ENCODE results near the gene EIF3F. TPM values are rescaled to one million over a fixed set of nuclear protein-coding genes. Genes with fewer than 3 reads are reported as not detected.

EIF3F gene
- total and polyA plus RNA-seq, 5 donors from 2014 or later: 331 to 507 (median 458) TPM

- peaks cover 15% of the 10 kb centered on the region for H3K27me3 Mint-ChIP-seq
- Histone ChIP-seq H3K4me3 (ENCODE audit: low read depth, low read length) (no peak overlapping the region), H3K27me3 (ENCODE audit: control insufficient read depth, insufficient read depth, low read length) (no peaks in the 10 kb centered on the region), H3K36me3 (ENCODE audit: control insufficient read depth, insufficient read depth, low read length) (no peaks in the 10 kb centered on the region), H3K4me1 (ENCODE audit: control insufficient read depth, insufficient read depth, low read length, poor library complexity, severe bottlenecking) (no peaks in the 10 kb centered on the region), H3K27ac (ENCODE audit: insufficient read depth, low read length, poor library complexity, severe bottlenecking) (no peak overlapping the region), H3K9me3 (ENCODE audit: control insufficient read depth in 2 of 2, low read length in 2 of 2) (no peaks in the 10 kb centered on the region)
- no peak overlapping the region for H3K27ac Mint-ChIP-seq
- ATAC-seq (ENCODE audit: low read depth in 2 of 2): no peak
- H3K4me1 Mint-ChIP-seq: no peaks in the 10 kb centered on the region
- no peak for DNase-seq
- H3K4me3 Mint-ChIP-seq: no peak overlapping the region
- H3K36me3 Mint-ChIP-seq: no peaks in the 10 kb centered on the region
- no peaks in the 10 kb centered on the region for H3K9me3 Mint-ChIP-seq
Observed at GRCh38 chr11:7964873-7965272, 22.3 kb upstream of the EIF3F start.

- H3K36me3 Mint-ChIP-seq: no peaks in the 10 kb centered on the region
- H3K27ac Mint-ChIP-seq: no peak within 1 kb of the TSS
- Histone ChIP-seq H3K27me3 (ENCODE audit: control insufficient read depth, insufficient read depth, low read length) (peaks cover 1% of the 10 kb centered on the region), H3K4me3 (ENCODE audit: low read depth, low read length) (no peak within 1 kb of the TSS), H3K27ac (ENCODE audit: insufficient read depth, low read length, poor library complexity, severe bottlenecking) (no peak within 1 kb of the TSS), H3K4me1 (ENCODE audit: control insufficient read depth, insufficient read depth, low read length, poor library complexity, severe bottlenecking) (no peaks in the 10 kb centered on the region), H3K36me3 (ENCODE audit: control insufficient read depth, insufficient read depth, low read length) (no peaks in the 10 kb centered on the region), H3K9me3 (ENCODE audit: control insufficient read depth in 2 of 2, low read length in 2 of 2) (no peaks in the 10 kb centered on the region)
- DNase-seq (no peak), ATAC-seq (ENCODE audit: low read depth in 2 of 2) (no peak)
- H3K4me1 Mint-ChIP-seq: no peaks in the 10 kb centered on the region
- H3K27me3 Mint-ChIP-seq: peaks cover 15% of the 10 kb centered on the region
- no peaks in the 10 kb centered on the region for H3K9me3 Mint-ChIP-seq
- no peak within 1 kb of the TSS for H3K4me3 Mint-ChIP-seq
Observed at GRCh38 chr11:7965386-7965785, 21.8 kb upstream of the EIF3F start, which contains the start of gene NLRP10. NLRP10 (minus strand) TSS chr11:7965447; CDS start chr11:7963495, 1,952 bp downstream.

- Histone ChIP-seq H3K27me3 (ENCODE audit: control insufficient read depth, insufficient read depth, low read length) (peaks cover 10% of the 10 kb centered on the region), H3K9me3 (ENCODE audit: control insufficient read depth in 2 of 2, low read length in 2 of 2) (no peaks in the 10 kb centered on the region), H3K4me1 (ENCODE audit: control insufficient read depth, insufficient read depth, low read length, poor library complexity, severe bottlenecking) (no peaks in the 10 kb centered on the region), H3K36me3 (ENCODE audit: control insufficient read depth, insufficient read depth, low read length) (no peaks in the 10 kb centered on the region), H3K4me3 (ENCODE audit: low read depth, low read length) (no peak overlapping the region), H3K27ac (ENCODE audit: insufficient read depth, low read length, poor library complexity, severe bottlenecking) (no peak overlapping the region)
- Mint-ChIP-seq H3K4me3 (no peak overlapping the region), H3K27ac (no peak overlapping the region), H3K27me3 (peaks cover 15% of the 10 kb centered on the region), H3K9me3 (peaks cover 0 to 3% (median 0%) of the 10 kb centered on the region in 7 donors), H3K4me1 (no peaks in the 10 kb centered on the region), H3K36me3 (no peaks in the 10 kb centered on the region)
- no peak for DNase-seq
- ATAC-seq (ENCODE audit: low read depth in 2 of 2): no peak
Observed at GRCh38 chr11:7967097-7967496, 20.0 kb upstream of the EIF3F start.

- H3K9me3 ChIP-seq (ENCODE audit: control insufficient read depth in 2 of 2, low read length in 2 of 2): no peaks in the 10 kb centered on the region
- no peak for ATAC-seq (ENCODE audit: low read depth in 2 of 2)
- DNase-seq: no peak
- H3K9me3 Mint-ChIP-seq: peaks cover 0 to 3% (median 0%) of the 10 kb centered on the region in 7 donors
- H3K4me1 Mint-ChIP-seq: no peaks in the 10 kb centered on the region
- no peak overlapping the region for H3K4me3 ChIP-seq (ENCODE audit: low read depth, low read length)
- H3K4me1 ChIP-seq (ENCODE audit: control insufficient read depth, insufficient read depth, low read length, poor library complexity, severe bottlenecking): no peaks in the 10 kb centered on the region
- H3K27ac ChIP-seq (ENCODE audit: insufficient read depth, low read length, poor library complexity, severe bottlenecking): no peak overlapping the region
- no peak overlapping the region for H3K27ac Mint-ChIP-seq
- no peaks in the 10 kb centered on the region for H3K36me3 Mint-ChIP-seq
- H3K27me3 Mint-ChIP-seq: peaks cover 15% of the 10 kb centered on the region
- H3K4me3 Mint-ChIP-seq: no peak overlapping the region
- H3K36me3 ChIP-seq (ENCODE audit: control insufficient read depth, insufficient read depth, low read length): no peaks in the 10 kb centered on the region
- H3K27me3 ChIP-seq (ENCODE audit: control insufficient read depth, insufficient read depth, low read length): peaks cover 13% of the 10 kb centered on the region
Observed at GRCh38 chr11:7967826-7968225, 19.3 kb upstream of the EIF3F start.

- H3K36me3 Mint-ChIP-seq: no peaks in the 10 kb centered on the region
Observed at GRCh38 chr11:7968686-7969085, 18.5 kb upstream of the EIF3F start.

GRCh38 chr11:7969756-7970646 lies 17.1 kb upstream of the EIF3F start:
- H3K27ac Mint-ChIP-seq: no peak overlapping the region
- peaks cover 0 to 3% (median 0%) of the 10 kb centered on the region in 7 donors for H3K9me3 Mint-ChIP-seq
- H3K36me3 Mint-ChIP-seq: no peaks in the 10 kb centered on the region

More at GRCh38 chr11:7968686-7969085, 18.5 kb upstream of the EIF3F start:
- ATAC-seq (ENCODE audit: low read depth in 2 of 2) (no peak), DNase-seq (no peak)
- H3K9me3 ChIP-seq (ENCODE audit: control insufficient read depth in 2 of 2, low read length in 2 of 2): no peaks in the 10 kb centered on the region
- H3K4me1 ChIP-seq (ENCODE audit: control insufficient read depth, insufficient read depth, low read length, poor library complexity, severe bottlenecking): no peaks in the 10 kb centered on the region
- no peaks in the 10 kb centered on the region for H3K4me1 Mint-ChIP-seq
- H3K4me3 Mint-ChIP-seq: no peak overlapping the region
- no peak overlapping the region for H3K27ac Mint-ChIP-seq
- no peak overlapping the region for H3K27ac ChIP-seq (ENCODE audit: insufficient read depth, low read length, poor library complexity, severe bottlenecking)
- peaks cover 15% of the 10 kb centered on the region for H3K27me3 Mint-ChIP-seq
- peaks cover 0 to 3% (median 0%) of the 10 kb centered on the region in 7 donors for H3K9me3 Mint-ChIP-seq
- H3K4me3 ChIP-seq (ENCODE audit: low read depth, low read length): no peak overlapping the region
- H3K27me3 ChIP-seq (ENCODE audit: control insufficient read depth, insufficient read depth, low read length): peaks cover 17% of the 10 kb centered on the region
- no peaks in the 10 kb centered on the region for H3K36me3 ChIP-seq (ENCODE audit: control insufficient read depth, insufficient read depth, low read length)

GRCh38 chr11:7971846-7972245 lies 15.3 kb upstream of the EIF3F start:
- no peak overlapping the region for H3K4me3 ChIP-seq (ENCODE audit: low read depth, low read length)
- DNase-seq: no peak
- H3K4me1 ChIP-seq (ENCODE audit: control insufficient read depth, insufficient read depth, low read length, poor library complexity, severe bottlenecking): no peaks in the 10 kb centered on the region
- H3K27ac ChIP-seq (ENCODE audit: insufficient read depth, low read length, poor library complexity, severe bottlenecking): no peak overlapping the region
- no peak overlapping the region for H3K27ac Mint-ChIP-seq
- H3K9me3 Mint-ChIP-seq: peaks cover 0 to 3% (median 0%) of the 10 kb centered on the region in 7 donors
- peaks cover 9% of the 10 kb centered on the region for H3K27me3 Mint-ChIP-seq
- no peaks in the 10 kb centered on the region for H3K4me1 Mint-ChIP-seq
- no peaks in the 10 kb centered on the region for H3K36me3 ChIP-seq (ENCODE audit: control insufficient read depth, insufficient read depth, low read length)
- H3K4me3 Mint-ChIP-seq: no peak overlapping the region
- H3K27me3 ChIP-seq (ENCODE audit: control insufficient read depth, insufficient read depth, low read length): peaks cover 17% of the 10 kb centered on the region
- no peaks in the 10 kb centered on the region for H3K9me3 ChIP-seq (ENCODE audit: control insufficient read depth in 2 of 2, low read length in 2 of 2)
- H3K36me3 Mint-ChIP-seq: no peaks in the 10 kb centered on the region
- no peak for ATAC-seq (ENCODE audit: low read depth in 2 of 2)

More at GRCh38 chr11:7969756-7970646, 17.1 kb upstream of the EIF3F start:
- Mint-ChIP-seq H3K4me3 (no peak overlapping the region), H3K27me3 (peaks cover 15% of the 10 kb centered on the region), H3K4me1 (no peaks in the 10 kb centered on the region)
- Histone ChIP-seq H3K27me3 (ENCODE audit: control insufficient read depth, insufficient read depth, low read length) (peaks cover 17% of the 10 kb centered on the region), H3K4me1 (ENCODE audit: control insufficient read depth, insufficient read depth, low read length, poor library complexity, severe bottlenecking) (no peaks in the 10 kb centered on the region), H3K9me3 (ENCODE audit: control insufficient read depth in 2 of 2, low read length in 2 of 2) (no peaks in the 10 kb centered on the region), H3K36me3 (ENCODE audit: control insufficient read depth, insufficient read depth, low read length) (no peaks in the 10 kb centered on the region), H3K4me3 (ENCODE audit: low read depth, low read length) (no peak overlapping the region), H3K27ac (ENCODE audit: insufficient read depth, low read length, poor library complexity, severe bottlenecking) (no peak overlapping the region)
- ATAC-seq (ENCODE audit: low read depth in 2 of 2) (no peak), DNase-seq (no peak)

- Histone ChIP-seq H3K4me1 (ENCODE audit: control insufficient read depth, insufficient read depth, low read length, poor library complexity, severe bottlenecking) (no peaks in the 10 kb centered on the region), H3K4me3 (ENCODE audit: low read depth, low read length) (no peak overlapping the region), H3K9me3 (ENCODE audit: control insufficient read depth in 2 of 2, low read length in 2 of 2) (no peaks in the 10 kb centered on the region), H3K27me3 (ENCODE audit: control insufficient read depth, insufficient read depth, low read length) (peaks cover 17% of the 10 kb centered on the region), H3K36me3 (ENCODE audit: control insufficient read depth, insufficient read depth, low read length) (no peaks in the 10 kb centered on the region), H3K27ac (ENCODE audit: insufficient read depth, low read length, poor library complexity, severe bottlenecking) (no peak overlapping the region)
- Mint-ChIP-seq H3K36me3 (no peaks in the 10 kb centered on the region), H3K4me3 (no peak overlapping the region), H3K4me1 (no peaks in the 10 kb centered on the region), H3K27me3 (peaks cover 4% of the 10 kb centered on the region), H3K9me3 (peaks cover 0 to 3% (median 0%) of the 10 kb centered on the region in 7 donors), H3K27ac (no peak overlapping the region)
- no peak for ATAC-seq (ENCODE audit: low read depth in 2 of 2)
- no peak for DNase-seq
Observed at GRCh38 chr11:7973011-7973410, 14.1 kb upstream of the EIF3F start.

All from CD4-positive, CD25-positive, alpha-beta regulatory T cell (primary cell).